ENCODE measurements around the gene DSTYK.
"Not testable (repeated sequence)": the region's sequence is repeated elsewhere in the genome, so short reads cannot be mapped to it uniquely, and the experiment has no call there.

Gene DSTYK

GRCh38 chr1:205187420-205187819 lies 24.1 kb downstream of the DSTYK start:
- no peak for TF ChIP-seq CTCF (IDR thresholded peaks at IDR 0.05; ENCODE audit: low read depth, low read length)
- DNase-seq (ENCODE audit: extremely low read depth, low read depth), result no peak

GRCh38 chr1:205186191-205186590 lies 25.3 kb downstream of the DSTYK start:
- DNase-seq (ENCODE audit: extremely low read depth, low read depth), result no peak
- TF ChIP-seq CTCF (IDR thresholded peaks at IDR 0.05; ENCODE audit: low read depth, low read length), result no peak

DNA sequence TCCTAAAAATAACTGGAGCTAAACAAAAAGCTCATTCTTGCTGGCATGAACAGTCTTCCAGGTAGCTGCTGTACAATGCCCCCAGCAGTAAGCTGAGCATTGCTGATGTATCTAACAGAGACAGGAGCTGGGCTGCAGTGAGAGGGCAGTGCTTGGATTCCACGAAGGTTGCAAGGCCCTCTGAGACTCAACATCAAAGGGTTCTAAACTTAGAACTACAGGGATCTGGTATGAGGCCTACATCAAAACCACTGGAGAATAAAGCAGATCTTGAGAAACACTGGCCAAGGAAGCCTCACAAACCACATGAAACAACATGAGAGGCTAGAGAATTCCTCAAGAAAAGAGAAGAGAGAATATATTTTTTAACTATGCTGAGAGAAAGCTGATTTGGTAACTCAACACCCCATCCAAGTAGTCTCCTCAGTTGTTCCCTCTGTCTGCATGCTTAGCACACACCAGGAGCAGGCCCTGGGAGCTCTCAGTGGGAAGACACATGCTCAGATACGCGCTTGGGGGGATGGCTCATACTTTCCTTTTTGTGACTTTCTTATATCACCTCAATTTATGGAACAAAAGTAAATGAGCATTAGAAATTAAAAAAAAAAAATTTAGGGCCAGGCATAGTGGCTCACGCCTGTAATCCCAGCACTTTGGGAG lies 27.7 kb downstream of the DSTYK start:
- no peak for TF ChIP-seq CTCF (IDR thresholded peaks at IDR 0.05; ENCODE audit: low read depth, low read length)
- no peak for DNase-seq (ENCODE audit: extremely low read depth, low read depth)

- DNase-seq (ENCODE audit: extremely low read depth, low read depth), result no peak
- no peak for TF ChIP-seq CTCF (IDR thresholded peaks at IDR 0.05; ENCODE audit: low read depth, low read length)
These were observed 28.6 kb downstream of the DSTYK start for GRCh38 chr1:205182930-205183329.

DNA sequence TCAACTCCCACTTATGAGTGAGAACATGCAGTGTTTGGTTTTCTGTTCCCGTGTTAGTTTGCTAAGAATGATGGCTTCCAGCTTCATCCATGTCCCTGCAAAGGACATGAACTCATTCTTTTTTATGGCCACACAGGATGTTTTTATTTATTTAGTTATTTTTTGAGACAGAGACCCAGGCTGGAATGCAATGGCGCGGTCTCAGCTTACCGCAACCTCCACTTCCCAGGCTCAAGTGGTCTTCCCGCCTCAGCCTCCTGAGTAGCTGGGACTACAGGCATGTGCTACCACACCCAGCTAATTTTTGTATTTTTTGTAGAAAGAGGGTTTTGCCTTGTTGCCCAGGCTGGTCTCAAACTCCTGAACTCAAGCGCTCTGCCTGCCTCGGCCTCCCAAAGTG lies 31.2 kb downstream of the DSTYK start:
- DNase-seq (ENCODE audit: extremely low read depth, low read depth), result not testable (repeated sequence)

DNA sequence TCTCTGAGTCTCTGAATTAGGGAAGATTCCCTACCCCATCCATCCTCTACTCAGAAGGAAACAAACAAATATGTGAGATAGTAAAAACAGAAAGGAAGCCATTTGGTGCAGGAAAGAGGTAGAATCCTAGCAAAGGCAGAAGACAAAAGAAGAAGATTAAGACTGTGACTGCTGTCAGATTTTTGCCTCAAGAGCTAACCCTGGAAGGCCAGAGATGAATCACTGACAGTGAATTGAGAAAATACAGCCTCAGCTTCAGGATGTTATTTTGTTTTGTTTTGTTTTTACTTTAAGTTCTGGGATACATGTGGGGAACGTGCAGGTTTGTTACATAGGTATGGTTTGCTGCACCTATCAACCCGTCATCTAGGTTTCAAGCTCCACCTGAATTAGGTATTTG lies 31.7 kb downstream of the DSTYK start:
- TF ChIP-seq CTCF (IDR thresholded peaks at IDR 0.05; ENCODE audit: low read depth, low read length), result no peak
- DNase-seq (ENCODE audit: extremely low read depth, low read depth), result no peak

GRCh38 chr1:205172729-205173366 lies 38.7 kb downstream of the DSTYK start:
- peak; percentile 87 for DNase-seq (ENCODE audit: extremely low read depth, low read depth)
- no peak for TF ChIP-seq CTCF (IDR thresholded peaks at IDR 0.05; ENCODE audit: low read depth, low read length)

DNA sequence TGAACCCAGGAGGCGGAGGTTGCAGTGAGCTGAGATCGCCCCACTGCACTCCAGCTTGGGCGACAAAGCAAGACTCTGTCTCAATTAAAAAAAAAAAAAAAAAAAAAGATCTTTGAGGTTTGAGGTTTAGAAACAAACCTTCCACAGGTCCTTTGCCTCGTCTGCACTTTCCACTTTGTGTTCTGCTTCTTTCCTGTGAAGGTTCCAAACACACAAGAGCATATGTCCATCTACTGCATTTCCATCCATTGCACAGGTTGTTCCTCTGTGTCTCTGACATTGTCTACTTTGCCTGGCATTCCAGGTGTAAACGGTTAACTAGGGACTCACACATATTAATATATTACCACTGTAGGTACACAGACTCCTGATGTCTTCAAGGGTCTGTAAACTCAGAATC lies 40.1 kb downstream of the DSTYK start:
- DNase-seq (ENCODE audit: extremely low read depth, low read depth), result no peak
- no peak for TF ChIP-seq CTCF (IDR thresholded peaks at IDR 0.05; ENCODE audit: low read depth, low read length)

All from AG09319 (cell line).